Astrocyte of the cerebellum (primary cell): ENCODE measurements around the gene TMEM218.

Experiments used
- DNase-seq: peaks from one replicate; pipeline ENCODE4 v3.0.0-alpha.2; 2011; ENCODE audit warnings: low read depth
- H3K4me3 ChIP-seq: 2 replicates; pipeline ENCODE4 v1.5.1; 2011; ENCODE audit warnings: mild to moderate bottlenecking, low read depth, low read length, moderate library complexity
- in situ Hi-C: cut with HindIII; loops from 2 replicates; pipeline ENCODE4 v1.10.0; 2017; ENCODE audit warnings: low sequenced_read_pairs
- TF ChIP-seq, protein P1 (sequence below): IDR thresholded peaks from 2 replicates; pipeline ENCODE4 v1.5.1; 2012; ENCODE audit warnings: low read length, low read depth, moderate library complexity, mild to moderate bottlenecking; ENCODE audit errors: missing control alignments

TMEM218 gene

DNA sequence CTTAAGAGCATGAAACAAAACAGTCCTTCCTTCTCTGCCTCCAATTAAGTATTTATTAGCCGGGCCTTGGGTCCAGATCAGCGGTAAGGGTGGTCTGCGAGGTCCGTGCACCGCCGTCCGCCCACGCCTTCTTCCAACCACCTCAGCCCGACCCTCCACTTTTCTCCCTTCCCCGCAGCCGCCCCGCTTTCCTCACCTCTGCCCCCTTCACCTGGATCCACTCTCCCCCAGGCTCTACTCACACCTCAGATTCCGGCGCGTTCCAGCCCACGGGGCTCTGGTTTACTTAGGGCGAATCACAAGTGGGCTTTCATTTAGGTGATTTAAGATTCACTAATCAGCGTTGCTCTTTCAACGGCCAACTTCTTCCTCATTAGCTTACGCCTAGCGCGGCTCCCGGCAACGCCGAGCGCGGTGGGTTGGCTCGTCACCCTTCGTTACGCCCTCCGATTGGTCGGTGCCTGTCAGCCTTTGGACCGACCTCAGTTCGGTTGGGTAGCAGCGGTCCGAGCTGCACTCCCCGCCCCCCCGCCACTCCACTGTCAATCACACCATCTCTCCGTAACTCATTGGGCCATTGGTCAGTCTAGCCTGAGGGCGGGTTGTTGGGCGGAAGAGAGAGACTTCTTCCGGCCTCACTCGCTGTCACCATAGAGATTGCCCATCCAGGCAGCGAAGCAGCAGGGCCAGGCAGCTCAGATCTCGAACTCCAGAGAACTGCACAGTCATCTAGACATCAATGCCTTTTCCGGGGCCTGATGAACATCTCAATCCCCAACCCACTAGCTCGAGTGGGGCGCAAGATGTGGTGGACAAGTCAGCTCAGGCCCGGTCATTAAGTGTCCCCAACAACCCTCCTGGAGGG is at the start of gene TMEM218:
TSS of gene TMEM218 (minus strand) at position 284 of the 865 bp plus-strand sequence. CDS start 9,385 bp downstream, outside the sequence.
- TF ChIP-seq, protein P1, sequence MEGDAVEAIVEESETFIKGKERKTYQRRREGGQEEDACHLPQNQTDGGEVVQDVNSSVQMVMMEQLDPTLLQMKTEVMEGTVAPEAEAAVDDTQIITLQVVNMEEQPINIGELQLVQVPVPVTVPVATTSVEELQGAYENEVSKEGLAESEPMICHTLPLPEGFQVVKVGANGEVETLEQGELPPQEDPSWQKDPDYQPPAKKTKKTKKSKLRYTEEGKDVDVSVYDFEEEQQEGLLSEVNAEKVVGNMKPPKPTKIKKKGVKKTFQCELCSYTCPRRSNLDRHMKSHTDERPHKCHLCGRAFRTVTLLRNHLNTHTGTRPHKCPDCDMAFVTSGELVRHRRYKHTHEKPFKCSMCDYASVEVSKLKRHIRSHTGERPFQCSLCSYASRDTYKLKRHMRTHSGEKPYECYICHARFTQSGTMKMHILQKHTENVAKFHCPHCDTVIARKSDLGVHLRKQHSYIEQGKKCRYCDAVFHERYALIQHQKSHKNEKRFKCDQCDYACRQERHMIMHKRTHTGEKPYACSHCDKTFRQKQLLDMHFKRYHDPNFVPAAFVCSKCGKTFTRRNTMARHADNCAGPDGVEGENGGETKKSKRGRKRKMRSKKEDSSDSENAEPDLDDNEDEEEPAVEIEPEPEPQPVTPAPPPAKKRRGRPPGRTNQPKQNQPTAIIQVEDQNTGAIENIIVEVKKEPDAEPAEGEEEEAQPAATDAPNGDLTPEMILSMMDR: no peak
- peak; percentile 98 for DNase-seq
- in situ Hi-C loops: no loop called here
- H3K4me3 ChIP-seq: peak within 1 kb of the TSS; percentile 64

DNA sequence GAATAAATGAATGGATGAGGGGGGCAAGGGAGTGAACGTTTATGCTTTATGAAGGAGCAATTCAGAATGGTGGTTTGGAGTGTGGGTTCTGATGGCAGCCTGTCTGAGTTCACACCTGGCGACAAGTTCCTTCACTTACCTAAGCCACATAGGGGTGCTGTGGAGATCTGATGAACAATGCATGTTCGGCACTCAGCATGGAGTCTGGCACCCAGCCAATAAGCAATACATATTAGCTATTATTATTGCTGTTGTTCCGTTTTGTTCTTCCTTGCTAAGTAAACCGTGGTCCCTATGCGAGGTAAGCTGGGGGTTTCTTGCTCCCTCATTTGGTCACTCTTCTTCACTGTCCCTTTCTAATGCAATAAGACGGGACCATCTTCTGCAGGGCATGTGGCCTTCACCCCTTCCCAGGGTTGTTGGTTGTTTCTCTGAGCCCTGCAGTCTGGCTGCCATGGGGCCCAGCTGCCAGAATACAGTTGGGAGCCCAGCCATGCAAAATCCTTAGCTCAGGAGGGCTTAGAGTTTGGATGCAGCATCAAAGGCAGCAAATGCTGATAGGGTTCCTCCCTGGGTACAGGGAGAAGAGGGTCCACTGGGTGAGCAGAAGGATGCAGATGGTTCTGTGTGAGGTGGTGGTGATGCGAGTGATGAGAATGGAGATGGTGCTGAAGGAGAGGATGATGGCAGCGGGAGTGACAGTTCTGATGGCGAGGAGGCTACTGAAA is 46.7 kb upstream of the TMEM218 start:
- H3K4me3 ChIP-seq: no peak overlapping the region
- TF ChIP-seq, protein P1: no peak
- no peak for DNase-seq
- in situ Hi-C loops: no loop called here

- no peak overlapping the region for H3K4me3 ChIP-seq
- no peak for DNase-seq
- TF ChIP-seq, protein P1: no peak
- in situ Hi-C loops: no loop called here
Observed at GRCh38 chr11:125157118-125157733, 45.8 kb upstream of the TMEM218 start.

GRCh38 chr11:125156346-125157117 is 45.1 kb upstream of the TMEM218 start:
- TF ChIP-seq, protein P1: no peak
- H3K4me3 ChIP-seq: no peak overlapping the region
- no peak for DNase-seq
- in situ Hi-C loops: no loop called here

GRCh38 chr11:125155767-125156166 is 44.3 kb upstream of the TMEM218 start:
- TF ChIP-seq, protein P1: no peak
- no peak for DNase-seq
- no peak overlapping the region for H3K4me3 ChIP-seq
- in situ Hi-C loops: no loop called here

GRCh38 chr11:125155100-125155444 is 43.6 kb upstream of the TMEM218 start:
- TF ChIP-seq, protein P1: no peak
- in situ Hi-C loops: no loop called here
- H3K4me3 ChIP-seq: no peak overlapping the region
- no peak for DNase-seq
